T-helper 2 cell treated with Interferon-gamma antibody and Interleukin-4, amounts not matched to agents 100 ng/mL and 5 ng/mL, for 36 hours (primary cell): Measurements from ENCODE around the gene SEC11C. TPM values are rescaled to one million over a fixed set of nuclear protein-coding genes. Genes with fewer than 3 reads are reported as not detected.

Experiments
- intact Hi-C: fragments of 100-400 bp; cut with micrococcal nuclease; formaldehyde crosslinking; loops from one replicate; pipeline ENCODE4 v1.15.1; 2023
- total RNA-seq: library from RNA; stranded (reverse); gene quantifications from 2 replicates; pipeline ENCODE4 v1.2.3, GENCODE V29; 2022

The SEC11C gene
- 116 and 124 TPM in 2 replicates for total RNA-seq

- intact Hi-C loops = loop anchor here (1.0 to 5.0 kb wide), 7 partner anchors 55 to 1517 kb away; partner anchors contain the start of genes LMAN1, MALT1 and NARS1
Measured at GRCh38 chr18:59139615-59140301, at the start of gene SEC11C. SEC11C (plus strand) TSS chr18:59139884; CDS start chr18:59139949, 65 bp downstream.

DNA sequence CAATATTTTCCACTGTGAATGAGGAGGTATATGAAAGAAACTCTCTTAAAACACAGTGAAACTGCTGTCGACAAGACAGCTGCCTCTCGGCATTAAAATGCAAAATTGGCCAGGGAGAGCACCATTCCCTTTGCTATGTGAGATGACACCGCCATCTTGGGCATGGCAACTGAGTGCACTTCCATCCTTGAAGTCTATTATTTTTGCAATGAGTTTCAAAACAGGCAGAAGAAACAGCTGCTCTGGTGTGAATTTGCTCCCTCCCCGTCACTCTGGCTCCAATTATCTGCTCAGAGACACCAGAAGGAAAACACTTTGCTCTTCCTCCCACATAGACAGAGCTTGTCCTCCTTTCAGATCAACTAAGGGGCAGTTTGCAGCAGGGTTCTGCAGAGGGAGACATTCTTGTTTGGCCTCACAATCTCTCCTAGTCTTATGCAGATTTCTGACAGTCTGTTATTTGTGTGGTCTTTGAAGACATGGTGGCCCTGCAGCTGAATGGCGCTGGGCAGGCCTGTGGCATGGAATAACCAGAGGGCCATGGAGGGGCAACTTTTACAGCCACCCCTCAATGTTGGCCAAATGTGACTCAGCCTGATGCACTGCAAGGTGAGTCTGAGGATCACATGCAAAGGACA, 48.6 kb upstream of the SEC11C start:
- intact Hi-C loops = no loop called here

DNA sequence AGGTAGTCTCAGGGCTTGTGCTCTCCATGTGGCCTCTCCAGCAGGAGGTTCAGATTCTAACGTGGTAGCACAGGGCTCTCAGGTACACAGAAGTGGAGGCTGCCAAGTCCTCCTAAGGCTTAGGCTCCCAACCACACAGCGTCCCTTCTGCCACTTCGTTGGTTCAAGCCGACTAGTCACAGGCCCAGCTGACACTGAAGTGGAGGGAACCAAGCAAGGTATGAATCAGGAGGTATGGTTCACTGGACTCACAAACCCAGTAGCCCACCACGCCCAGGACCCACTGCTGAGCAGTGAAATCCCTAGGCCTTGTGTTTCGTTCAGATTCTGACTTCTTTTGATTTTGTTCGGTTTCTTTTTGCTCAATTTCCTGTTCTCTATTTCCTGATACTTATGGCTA, 46.0 kb upstream of the SEC11C start:
- intact Hi-C loops = no loop called here

GRCh38 chr18:59094569-59094968, 45.1 kb upstream of the SEC11C start:
- intact Hi-C loops = no loop called here

GRCh38 chr18:59096098-59096789, 43.4 kb upstream of the SEC11C start:
- intact Hi-C loops = no loop called here

- intact Hi-C loops = no loop called here
Measured at GRCh38 chr18:59101830-59102414, 37.8 kb upstream of the SEC11C start.

GRCh38 chr18:59109375-59109774, 30.3 kb upstream of the SEC11C start:
- intact Hi-C loops = no loop called here

GRCh38 chr18:59114160-59114559, 25.5 kb upstream of the SEC11C start:
- intact Hi-C loops = no loop called here

GRCh38 chr18:59123588-59124369, 15.9 kb upstream of the SEC11C start:
- intact Hi-C loops = no loop called here

DNA sequence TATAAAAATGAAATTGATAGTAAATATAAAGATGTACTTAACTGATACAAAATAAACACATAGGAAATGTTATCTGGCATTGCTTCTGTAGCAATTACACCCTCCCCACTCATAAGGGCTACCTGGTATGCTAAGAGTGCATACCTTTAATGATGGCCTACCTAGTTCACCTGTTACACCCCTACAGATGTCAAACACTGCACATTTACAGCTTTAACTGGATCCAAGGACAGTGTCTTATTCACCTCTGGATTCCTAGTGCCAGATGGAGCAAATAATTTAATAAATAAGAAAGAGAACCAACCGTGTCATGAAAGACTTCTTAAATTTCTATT, 15.3 kb upstream of the SEC11C start:
- intact Hi-C loops = no loop called here

GRCh38 chr18:59127047-59127446, 12.6 kb upstream of the SEC11C start:
- intact Hi-C loops = no loop called here

DNA sequence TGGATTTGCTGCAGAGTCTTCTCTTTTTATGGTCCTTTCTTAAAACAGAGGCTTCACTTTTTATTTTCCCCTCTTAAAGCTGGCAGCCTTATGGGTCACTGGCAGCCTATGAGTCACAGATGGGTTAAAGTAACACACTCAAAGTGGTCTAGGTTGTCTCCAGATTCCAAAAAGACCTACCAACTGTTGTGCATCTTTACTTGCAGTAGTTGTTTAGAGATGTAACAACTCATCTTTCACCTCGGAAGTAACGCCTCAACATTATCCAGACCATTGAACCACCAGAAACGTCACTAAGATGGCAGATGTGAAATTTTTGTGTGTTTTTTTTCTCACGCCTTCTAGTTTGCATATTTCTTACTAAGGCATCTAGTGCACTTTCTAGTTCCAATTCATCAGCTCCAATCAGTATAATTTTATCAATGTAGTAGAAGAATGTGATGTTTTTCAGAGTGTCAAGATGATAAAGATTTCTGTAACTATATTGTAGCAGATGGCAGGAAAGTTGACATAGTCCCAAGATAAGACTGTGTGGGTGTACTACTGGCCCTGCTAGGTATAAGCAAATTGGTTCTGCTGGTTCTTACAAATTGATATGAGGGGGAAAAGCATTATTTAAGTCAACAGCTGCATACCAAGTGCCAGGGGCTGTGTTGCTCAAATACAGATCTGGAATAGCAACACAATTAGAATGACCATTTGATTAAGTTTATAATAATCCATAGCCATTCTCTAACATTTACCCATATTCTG, 9.6 kb upstream of the SEC11C start:
- intact Hi-C loops = no loop called here

DNA sequence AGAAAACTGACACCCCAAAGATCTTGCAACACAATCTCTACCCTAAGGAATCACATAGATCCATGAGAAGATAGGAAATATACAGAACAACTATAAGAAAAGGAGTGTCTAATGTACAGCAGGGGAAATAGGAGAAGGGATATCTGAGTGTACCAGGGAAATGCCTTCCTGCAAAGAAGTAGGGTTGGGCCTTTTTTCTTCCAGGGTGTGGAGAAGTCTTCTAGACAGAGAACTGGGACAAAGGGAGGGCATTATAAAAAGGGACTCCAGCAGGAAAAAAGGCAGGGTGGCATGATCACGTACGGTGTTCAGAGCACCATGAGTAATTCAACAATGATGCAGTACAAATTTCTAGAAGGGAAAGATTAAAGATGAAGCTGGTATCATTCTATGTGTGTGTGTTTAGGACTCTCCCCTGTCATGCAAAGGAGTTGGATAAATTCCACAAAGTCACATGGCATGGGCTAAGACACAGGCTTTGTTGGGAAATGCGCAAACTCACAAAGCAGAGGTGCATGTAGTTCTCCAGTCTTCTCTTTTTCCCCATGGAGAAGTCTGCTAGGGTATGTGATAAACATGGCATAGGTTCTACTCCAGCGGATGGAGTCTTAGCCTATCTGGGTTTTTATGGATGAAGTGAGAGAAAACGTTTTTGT, 6.7 kb upstream of the SEC11C start:
- intact Hi-C loops = no loop called here

- intact Hi-C loops = loop anchor here (1.0 to 5.0 kb wide), 6 partner anchors 55 to 766 kb away; partner anchors contain the start of genes LMAN1 and MALT1
Measured at GRCh38 chr18:59139291-59139614, 431 bp upstream of the SEC11C start.

DNA sequence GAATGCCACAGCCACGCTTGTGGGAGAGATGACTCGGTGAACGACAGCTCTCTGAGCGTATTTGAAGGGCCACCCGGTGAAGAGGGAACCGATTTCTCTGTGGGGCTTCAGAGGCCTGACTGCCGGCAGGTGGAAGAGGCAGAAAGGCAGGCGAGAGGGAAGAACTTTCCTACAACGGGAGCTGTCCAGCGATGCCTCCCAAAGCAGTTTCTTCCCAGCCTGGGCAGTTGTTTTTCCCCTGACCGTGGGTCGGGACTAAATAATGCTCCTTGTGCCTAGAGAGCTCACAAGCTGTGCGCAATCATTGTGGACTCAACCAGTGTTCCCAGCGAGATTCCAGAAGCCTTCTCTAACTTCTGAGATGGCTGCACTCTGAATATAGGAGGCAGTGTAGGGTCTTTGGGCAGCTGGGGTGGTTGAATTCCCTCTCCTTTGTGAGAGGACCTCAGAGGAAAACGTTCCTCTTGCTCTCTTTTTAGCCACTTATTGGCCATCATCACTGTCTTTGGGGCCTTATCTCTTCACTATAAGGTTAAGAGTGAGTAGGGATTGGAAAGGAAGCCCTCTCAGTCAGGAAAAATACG, 710 bp downstream of the SEC11C start:
- intact Hi-C loops = loop anchor here (5.0 kb wide), 1 partner anchor 1518 kb away; the partner anchor contains the start of gene NARS1

- intact Hi-C loops = loop anchor here (5.0 kb wide), 1 partner anchor 1519 kb away; the partner anchor contains the start of gene NARS1
Measured at GRCh38 chr18:59141294-59142068, 1.8 kb downstream of the SEC11C start.

GRCh38 chr18:59142274-59142673, 2.6 kb downstream of the SEC11C start:
- intact Hi-C loops = loop anchor here (5.0 kb wide), 1 partner anchor 1520 kb away; the partner anchor contains the start of gene NARS1

- intact Hi-C loops = loop anchor here (5.0 kb wide), 1 partner anchor 1521 kb away; the partner anchor contains the start of gene NARS1
Measured at GRCh38 chr18:59142800-59143416, 3.2 kb downstream of the SEC11C start.
